GM21423 (cell line): Measurements from ENCODE around the gene COPG2.
"Not testable (repeated sequence)": the region's sequence is repeated elsewhere in the genome, so short reads cannot be mapped to it uniquely, and the experiment has no call there.

Experiments
- ATAC-seq: cut with Tn5 transposase; IDR thresholded peaks from one replicate; pipeline ENCODE4 v1.9.1; 2021; ENCODE audit warnings: mild to moderate bottlenecking, moderate library complexity; ENCODE audit not compliant: unreplicated experiment

Gene COPG2

DNA sequence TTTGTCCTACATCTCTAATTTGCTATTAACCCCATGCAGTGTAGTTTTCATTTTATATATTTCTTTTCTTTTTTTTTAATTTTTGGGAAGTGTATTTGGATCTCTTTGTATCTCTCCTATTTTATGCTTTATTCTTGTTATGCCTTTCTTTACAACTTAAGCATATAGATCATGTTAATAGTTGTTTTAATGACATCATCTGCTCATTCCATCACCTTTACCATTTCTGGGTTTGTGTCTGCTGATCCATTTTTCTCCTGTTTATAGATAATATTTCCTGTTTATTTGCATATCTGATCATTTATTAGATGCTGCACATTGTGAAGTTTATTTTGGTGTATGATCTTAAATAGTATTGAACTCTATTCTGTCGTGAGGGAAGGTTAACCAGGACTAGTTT is 13.7 kb downstream of the COPG2 start:
- no peak for ATAC-seq

DNA sequence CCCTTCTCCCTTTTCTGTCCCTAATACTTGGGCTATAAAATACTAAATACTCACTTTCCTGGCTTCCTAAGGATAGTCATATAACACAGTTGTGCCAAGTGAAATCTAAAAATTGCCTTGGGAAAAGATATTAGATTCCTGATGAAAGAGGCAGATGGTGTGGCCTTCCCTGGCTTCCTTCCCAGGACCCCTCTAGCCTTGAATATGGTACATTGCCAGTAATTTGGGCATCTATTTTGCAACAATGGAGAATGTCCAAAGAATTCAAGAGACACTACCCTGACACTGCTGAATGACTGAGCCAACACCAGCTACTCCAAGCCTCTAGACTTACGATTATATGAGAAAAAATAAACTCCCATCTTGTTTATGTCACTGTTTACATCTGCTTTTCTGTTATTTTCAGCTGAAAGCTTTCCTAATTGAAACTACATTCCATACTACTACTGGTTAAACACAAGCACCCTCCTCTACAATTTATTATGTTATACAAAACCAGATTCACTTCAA is 17.9 kb downstream of the COPG2 start:
- no peak for ATAC-seq

DNA sequence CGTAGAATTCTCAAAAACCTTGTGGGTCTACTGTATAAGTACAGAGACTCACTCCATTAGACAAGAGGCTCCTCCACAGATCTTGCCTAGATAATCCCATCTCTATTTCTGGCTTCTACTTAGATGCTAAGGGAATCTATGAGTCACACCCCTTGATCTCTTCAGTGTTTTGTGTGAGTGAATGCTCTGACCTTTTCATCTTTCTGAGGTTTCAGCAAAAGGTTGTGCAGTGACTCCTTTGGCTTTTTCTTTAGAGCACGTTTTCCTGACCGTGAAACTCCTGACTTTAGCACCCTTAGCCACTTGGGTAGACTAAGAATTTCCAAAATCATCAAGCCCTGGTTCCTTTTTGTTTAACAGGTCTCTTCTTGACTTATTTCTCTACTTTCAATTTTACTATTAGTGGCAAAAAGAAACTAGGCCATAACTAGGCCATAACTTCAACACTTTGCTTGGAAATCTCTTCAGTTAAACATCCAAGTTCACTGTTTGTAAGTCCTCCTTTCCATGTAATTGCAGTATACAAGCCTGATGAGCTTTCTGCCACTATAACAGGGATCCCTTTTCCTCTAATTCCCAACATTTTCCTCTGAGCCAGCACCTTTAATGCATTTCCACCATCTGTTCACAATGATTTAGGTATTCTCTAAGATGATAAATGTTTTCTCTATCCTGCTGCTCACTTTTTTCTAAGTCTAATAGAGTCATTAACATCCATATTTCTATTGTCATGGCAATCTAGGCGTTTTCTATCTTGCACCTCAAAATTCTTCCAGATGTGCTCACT is 19.4 kb downstream of the COPG2 start:
- ATAC-seq: no peak

DNA sequence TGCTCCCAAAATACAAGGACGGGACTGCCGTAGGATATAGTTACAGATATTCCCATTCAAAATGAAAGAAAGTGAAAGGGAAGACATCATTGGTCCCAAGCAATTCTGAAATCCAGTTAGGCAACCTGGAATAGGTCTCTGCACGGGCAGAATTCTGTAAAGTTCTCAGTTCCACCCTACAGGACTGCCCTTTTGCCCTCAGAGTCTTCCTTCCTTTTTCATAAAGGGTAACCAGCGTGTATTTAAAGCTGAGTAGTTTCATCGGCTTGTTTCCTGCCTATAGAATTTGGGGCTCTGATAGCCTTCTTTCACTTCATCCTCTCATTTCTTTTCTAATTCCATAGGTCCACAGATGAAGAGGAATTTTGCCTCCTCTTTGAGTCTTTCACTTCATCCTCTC is 20.0 kb downstream of the COPG2 start:
- no peak for ATAC-seq

DNA sequence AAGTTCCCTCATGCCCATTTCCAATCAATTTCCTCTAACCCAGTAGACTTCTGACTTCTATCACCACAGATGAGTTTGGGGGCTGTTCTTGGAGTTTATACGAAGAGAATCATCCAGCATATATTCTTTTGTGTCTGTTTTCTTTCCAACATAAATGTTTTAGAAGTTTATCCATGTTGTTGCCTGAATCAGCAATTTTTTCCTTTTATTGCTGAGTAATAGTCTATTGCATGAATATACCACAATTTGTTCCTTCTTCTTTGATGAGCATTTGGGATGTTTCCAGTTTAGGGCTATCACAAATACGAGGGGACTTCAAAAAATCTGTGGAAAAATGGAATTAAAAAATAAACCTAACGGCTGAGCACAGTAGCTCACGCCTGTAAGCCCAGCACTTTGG is 26.2 kb downstream of the COPG2 start:
- no peak for ATAC-seq

DNA sequence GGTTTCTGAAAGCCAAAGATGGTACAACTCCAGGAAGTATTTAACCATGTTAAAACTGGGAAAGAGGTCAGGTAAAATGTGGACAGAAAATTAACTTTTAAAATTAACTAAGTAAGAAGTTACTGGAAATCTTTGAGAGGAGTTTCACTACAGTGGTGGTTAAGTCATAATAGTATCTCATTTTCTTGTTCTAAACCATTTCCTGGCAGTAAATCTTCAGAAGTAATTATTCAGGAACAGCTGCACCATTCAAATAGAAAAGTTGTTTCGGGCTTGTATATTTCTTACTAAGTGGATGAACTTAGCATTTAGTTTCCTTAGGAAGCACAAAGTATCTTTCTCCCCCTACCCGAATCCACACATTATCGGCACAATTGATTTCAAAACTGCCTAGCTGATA is 27.1 kb downstream of the COPG2 start:
- no peak for ATAC-seq

DNA sequence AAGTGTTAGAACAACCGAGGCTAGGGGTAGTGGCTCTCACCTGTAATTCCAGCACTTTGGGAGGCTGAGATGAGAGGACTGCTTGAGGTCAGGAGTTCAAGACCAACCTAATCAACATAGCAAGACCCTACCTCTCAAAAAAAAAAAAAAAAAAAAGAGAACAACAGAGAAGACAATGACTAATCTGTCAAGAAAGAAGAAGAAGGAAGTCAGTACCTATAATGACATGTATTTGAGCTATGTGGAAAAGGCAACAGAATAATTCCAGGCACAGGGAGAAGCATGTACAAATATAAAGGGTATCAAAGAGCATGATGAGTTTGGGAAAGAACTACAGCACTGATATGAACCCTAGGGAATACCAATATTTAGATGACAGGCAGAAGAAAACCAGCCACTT is 27.5 kb downstream of the COPG2 start:
- no peak for ATAC-seq

DNA sequence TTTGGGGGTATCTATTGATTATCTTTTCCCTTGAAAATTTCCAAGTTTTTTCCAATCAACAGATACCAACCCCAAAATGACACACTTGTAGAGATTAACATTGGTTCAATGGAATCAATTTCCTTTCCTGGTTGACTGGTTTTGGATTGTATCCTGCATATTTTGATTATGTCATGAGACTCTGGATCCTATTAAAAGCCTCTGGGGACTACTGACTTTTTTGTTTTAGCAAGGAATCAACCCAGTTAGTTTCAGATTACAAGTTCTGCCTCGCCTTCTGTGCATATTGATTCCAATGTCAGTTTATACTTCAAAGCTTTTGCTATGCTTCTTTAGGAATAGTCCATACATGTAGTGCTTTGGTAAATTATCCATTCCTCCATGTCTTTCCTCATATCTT is 29.2 kb downstream of the COPG2 start:
- ATAC-seq: no peak

DNA sequence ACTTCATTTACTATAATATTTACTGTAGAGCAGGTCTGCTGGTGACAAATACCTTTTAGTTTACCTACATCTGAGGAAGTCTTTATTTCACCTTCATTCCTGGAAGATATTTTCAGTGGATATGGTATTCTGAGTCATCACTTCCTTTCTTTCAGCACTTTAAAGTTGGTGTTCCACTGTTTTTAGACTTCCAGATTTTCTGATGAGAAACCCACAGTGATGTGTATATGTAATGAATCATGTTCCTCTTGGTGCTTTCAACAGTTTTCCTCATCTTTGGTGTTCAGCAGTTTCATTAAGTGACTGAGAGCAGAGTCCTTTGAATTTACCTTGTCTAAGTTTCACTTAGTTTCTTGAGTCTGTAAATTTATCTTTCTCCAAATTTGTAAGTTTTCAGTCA is 36.4 kb downstream of the COPG2 start:
- ATAC-seq: no peak

DNA sequence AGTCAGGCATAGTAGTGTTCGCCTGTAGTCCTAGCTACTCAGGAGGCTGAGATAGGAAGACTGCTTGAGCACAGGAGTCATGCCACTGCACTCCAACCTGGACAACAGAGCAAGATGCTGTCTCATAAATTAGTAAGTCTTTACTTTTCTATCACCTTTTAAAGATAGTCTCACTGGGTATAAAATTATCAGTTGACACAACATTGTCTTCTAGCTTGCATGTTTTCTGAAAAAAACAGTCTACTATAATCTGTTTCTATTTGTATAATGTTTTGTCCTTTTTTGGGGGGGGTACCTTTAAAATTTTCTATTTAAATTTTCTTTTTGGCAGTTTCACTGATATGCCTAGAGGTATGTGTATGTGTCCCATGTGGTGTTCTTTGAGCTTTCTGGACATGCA is 39.6 kb downstream of the COPG2 start:
- ATAC-seq: no peak

DNA sequence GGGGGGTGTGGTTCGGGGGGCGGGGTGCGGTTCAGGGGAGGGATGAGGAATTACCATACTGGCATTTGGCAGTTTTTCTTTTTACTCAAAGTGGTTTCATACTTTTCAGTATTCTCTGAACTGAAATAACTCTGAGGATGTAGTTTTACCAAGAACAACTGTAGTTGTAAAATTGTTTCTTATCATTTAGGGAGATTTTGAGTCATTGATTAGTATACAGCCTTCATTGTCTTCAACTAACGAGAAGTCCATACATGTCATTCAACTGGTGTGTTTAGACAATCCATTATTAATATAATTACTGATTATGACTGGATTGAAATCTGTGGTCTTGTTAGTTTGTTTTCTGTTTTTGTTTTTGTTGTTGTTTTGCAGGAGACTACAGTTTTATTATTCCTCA is 40.8 kb downstream of the COPG2 start:
- no peak for ATAC-seq

DNA sequence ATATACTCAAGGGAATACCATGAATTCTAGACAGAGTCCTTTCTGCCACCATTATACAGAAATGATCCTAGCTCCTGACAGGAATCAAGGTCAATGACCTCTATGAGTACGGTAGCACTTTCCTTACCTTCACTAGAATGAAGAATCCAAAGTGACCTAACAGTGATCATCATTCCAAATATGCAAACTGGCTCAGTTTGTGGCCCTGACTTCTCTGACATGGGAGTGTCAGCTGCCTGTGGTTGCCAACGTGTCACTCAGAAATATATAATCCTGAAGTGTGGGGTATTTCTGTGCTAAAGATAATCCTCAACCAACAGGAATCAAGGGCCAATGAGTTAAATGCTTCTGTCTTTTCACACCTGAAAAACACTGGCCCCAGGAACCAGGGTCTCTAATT is 45.7 kb downstream of the COPG2 start:
- no peak for ATAC-seq

DNA sequence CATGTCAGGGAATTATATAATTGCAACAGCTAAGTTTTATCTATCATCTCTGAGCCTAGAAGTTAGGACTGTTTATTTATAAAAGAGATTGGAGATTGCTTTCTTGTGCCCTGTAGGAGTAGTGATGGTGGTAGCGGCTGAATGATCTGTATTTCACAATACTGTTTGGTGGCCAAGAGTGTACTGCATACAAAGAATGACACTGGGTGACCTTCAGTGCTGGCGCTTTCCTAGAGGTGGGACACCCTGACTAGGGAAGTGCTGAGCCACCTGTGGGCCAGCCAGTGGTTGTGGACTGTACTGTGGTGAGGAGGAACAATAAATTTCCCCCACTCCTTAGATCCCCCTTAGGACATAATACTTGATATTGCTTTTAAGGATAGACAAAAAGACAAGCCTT is 53.0 kb downstream of the COPG2 start:
- no peak for ATAC-seq

DNA sequence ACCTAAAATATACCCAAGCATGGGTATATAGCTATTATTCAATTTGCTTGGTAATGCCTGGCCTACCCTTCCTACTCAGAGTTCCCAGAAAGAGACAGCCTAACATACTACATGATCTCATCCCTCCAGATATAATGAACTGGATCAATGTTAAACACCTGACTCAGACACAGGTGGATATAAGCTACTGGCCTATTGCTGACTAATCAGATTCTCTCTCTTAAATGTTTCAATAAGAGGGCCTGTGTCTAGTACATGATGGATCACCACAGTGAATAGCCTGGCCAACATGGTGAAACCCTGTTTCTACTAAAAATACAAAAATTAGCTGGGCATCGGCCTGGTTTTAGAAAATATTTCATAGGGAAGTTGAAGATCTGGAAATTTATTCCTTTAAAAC is 54.1 kb downstream of the COPG2 start:
- ATAC-seq: no peak

DNA sequence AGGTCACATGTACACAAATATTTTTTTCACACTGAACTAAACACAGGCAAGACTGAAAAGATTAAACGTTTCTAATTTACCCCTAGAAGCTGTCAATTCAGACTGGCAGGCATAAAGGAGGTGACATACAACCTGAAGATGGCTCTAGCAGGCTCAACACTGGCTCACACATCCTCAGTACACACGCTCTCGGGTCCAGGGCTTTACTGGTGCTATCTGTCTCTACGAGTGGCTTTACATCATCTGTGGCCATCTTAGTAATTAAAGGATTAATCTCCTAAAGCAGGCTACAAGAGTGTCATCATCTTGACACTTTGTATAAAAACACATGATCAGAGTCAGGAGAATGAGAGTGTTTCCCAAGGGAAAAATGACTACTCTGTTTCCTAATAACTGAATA is 57.3 kb downstream of the COPG2 start:
- ATAC-seq: no peak

DNA sequence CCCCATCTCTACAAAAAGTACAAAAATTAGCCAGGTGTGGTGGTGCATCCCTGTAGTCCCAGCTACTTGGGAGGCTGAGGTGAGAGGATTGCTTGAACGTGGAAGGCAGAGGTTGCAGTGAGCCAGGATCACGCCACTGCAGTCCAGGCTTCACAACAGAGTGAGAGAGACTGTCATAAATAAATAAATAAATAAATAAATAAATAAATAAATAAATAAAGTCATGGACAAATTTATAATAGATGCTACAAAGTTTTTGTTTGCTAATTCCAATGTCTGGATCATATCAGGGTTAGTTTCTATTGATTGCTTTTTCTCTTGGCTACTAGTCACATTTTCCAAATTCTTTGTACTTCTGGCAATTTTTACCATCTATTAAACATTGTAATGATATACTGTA is 61.5 kb downstream of the COPG2 start:
- ATAC-seq: not testable (repeated sequence)

DNA sequence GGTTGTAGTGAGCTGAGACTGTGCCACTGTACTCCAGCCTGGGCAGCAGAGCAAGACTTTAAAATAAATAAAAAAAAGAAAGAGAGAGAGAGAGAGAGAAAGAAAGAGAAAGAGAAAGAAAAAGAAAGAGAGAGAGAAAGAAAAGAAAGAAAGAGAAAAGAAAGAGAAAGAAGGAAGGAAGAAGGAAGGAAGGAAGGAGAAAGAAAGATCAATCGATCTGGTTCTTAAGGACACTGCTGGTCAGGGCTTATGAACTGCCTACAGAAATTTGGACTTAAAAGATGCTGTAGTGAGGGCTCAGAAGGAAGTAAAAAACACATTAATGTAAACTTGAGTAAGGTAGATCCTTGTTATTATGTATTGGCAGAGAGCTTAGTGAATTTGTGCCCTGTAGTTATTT is 62.4 kb downstream of the COPG2 start:
- ATAC-seq: no peak

DNA sequence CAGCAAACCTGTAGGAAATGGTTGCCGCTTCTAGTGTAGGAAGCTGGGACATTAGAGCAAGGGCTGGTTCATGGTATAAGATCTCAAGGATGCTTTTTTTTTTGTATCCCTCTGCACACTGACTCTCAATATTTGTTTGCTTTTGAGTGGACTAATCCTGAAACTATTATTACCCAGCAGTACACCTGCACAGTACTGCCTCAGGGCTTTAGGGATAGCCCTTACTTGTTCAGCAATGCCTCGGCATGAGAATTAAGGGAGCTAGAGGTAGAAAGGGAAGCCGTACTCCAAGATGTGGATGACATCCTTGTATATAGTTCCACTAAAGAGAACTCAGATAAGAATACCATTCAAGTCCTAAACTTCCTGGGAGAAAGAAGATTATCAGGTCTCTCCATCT is 70.5 kb downstream of the COPG2 start:
- no peak for ATAC-seq

DNA sequence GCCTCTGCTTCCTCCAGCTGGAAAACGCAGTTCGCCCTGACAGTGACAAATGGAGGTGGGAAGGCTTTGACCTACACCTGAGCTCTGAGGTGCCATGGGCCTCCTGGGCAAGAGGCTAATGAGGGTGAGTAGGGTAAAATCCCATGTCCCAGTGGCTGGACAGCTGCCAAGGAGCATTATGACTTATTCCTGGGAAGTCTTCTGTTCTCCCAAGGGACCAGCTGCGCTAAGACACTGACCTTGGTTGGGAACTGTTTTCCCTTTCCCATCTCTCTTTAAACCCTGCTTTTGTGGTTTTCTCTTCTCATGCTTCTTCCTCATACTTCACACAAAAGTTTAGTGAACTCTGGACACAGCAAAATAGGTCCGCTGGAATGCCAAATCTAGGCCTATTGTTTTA is 72.6 kb downstream of the COPG2 start:
- no peak for ATAC-seq

DNA sequence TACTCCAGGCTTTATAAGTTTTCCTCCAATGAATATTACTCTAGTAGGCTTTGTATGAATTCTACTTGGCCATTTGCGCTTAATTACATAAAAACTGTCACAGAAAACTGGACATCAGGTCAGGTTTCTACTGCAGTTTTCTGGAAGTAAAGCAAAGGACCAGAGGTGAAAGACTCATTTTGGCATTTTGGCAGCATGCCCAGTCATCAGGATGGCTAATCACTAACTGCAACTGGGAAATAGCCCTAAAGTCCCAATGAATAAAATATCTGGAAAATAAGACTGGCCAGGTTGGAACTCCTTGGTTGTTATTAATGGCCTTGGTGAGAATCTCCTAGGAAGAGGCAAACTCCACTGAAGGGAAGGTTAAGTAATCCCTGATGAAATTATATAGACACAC is 75.5 kb downstream of the COPG2 start:
- ATAC-seq: no peak

DNA sequence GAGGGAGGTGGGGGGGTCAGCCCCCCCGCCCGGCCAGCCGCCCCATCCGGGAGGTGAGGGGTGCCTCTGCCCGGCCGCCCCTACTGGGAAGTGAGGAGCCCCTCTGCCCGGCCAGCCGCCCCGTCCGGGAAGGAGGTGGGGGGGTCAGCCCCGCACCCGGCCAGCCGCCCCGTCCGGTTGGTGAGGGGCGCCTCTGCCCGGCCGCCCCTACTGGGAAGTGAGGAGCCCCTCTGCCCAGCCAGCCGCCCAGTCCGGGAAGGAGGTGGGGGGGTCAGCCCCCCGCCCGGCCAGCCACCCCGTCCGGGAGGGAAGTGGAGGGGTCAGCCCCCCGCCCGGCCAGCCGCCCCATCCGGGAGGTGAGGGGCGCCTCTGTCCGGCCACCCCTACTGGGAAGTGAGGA is 77.1 kb downstream of the COPG2 start:
- not testable (repeated sequence) for ATAC-seq

DNA sequence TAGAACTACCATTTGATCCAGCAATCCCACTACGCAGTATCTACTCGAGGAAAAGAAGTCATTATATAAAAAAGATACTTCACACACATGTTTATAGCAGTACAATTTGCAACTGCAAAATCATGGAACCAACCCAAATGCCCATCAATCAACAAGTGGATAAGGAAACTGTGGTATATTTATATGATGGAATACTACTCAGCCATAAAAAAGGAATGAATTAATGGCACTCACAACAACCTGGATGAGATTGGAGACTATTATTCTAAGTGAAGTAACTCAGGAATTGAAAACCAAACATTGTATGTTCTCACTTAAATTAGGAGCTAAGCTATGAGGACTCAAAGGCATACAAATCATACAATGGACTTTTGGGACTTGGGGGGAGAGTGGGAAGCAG is 82.6 kb downstream of the COPG2 start:
- ATAC-seq: not testable (repeated sequence)

DNA sequence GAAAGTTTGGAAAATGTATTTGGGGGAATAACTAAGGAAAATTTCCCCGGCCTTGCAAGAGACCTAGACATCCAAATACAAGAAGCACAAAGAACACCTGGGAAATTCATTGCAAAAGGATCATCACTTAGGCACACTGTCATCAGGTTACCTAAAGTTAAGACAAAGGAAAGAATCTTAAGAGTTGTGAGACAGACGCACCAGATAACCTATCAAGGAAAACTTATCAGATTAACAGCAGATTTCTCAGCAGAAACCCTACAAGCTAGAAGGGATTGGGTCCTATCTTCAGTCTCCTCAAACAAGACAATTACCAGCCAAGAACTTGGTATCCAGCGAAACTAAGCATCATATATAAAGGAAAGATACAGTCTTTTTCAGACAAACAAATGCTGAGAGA is 93.4 kb downstream of the COPG2 start:
- ATAC-seq: not testable (repeated sequence)
